HFFc6 (cell line): Measurements from ENCODE around the gene SUPT16H. TPM values are rescaled to one million over a fixed set of nuclear protein-coding genes. Genes with fewer than 3 reads are reported as not detected.

Experiments used
- DNase-seq: peaks from one replicate; pipeline ENCODE4 v3.0.0-alpha.2; 2018
- H3K27ac Mint-ChIP-seq: 2 replicates; pipeline ENCODE4 v1.8.0; 2020; ENCODE audit warnings: mild to moderate bottlenecking, mixed read lengths
- H3K27me3 Mint-ChIP-seq: 2 replicates; pipeline ENCODE4 v1.8.0; 2021; ENCODE audit warnings: mild to moderate bottlenecking, moderate library complexity, mixed read lengths; ENCODE audit not compliant: insufficient read depth
- H3K36me3 Mint-ChIP-seq: 2 replicates; pipeline ENCODE4 v1.8.0; 2021; ENCODE audit warnings: low read depth, mixed read lengths
- H3K4me1 Mint-ChIP-seq: 2 replicates; pipeline ENCODE4 v1.8.0; 2020; ENCODE audit warnings: low read depth, mixed read lengths
- H3K4me3 Mint-ChIP-seq: 2 replicates; pipeline ENCODE4 v1.8.0; 2020; ENCODE audit warnings: mild to moderate bottlenecking, moderate library complexity, mixed read lengths
- H3K9me3 Mint-ChIP-seq: 2 replicates; pipeline ENCODE4 v1.8.0; 2020; ENCODE audit warnings: mild to moderate bottlenecking, mixed read lengths
- CTCF ChIP-seq: fragments of 200-600 bp; sonication (generic); IDR thresholded peaks from 2 replicates; pipeline ENCODE4 v1.5.0; 2021; ENCODE audit warnings: antibody characterized with exemption, mild to moderate bottlenecking
- total RNA-seq, 6 experiments: library from RNA; stranded (reverse); fragmentation: NEBNext Ultra II Directional; extraction: Animal tissue kit (Norgen Biotek cat#: 25700); gene quantifications; 2 replicates in 1 of 6; 3 replicates in 5 of 6; pipeline ENCODE4 v1.2.3, GENCODE V29; 2021

SUPT16H gene
- total RNA-seq, 6 experiments from 2014 or later: 67.9 to 91.9 (median 86.2) TPM

GRCh38 chr14:21326972-21327371, 56.8 kb downstream of the SUPT16H start:
- H3K9me3 Mint-ChIP-seq: no peaks in the 10 kb centered on the region
- no peaks in the 10 kb centered on the region for H3K36me3 Mint-ChIP-seq
- H3K4me1 Mint-ChIP-seq: no peaks in the 10 kb centered on the region
- H3K27me3 Mint-ChIP-seq: peaks cover 36% of the 10 kb centered on the region
- DNase-seq: no peak
- TF ChIP-seq CTCF: no peak
- no peak overlapping the region for H3K4me3 Mint-ChIP-seq
- H3K27ac Mint-ChIP-seq: no peak overlapping the region

GRCh38 chr14:21322716-21323115, 61.1 kb downstream of the SUPT16H start:
- DNase-seq: no peak
- H3K27me3 Mint-ChIP-seq: peaks cover 54% of the 10 kb centered on the region
- no peaks in the 10 kb centered on the region for H3K36me3 Mint-ChIP-seq
- no peaks in the 10 kb centered on the region; the same call in 1 of the 2 replicates for H3K4me1 Mint-ChIP-seq
- H3K27ac Mint-ChIP-seq: no peak overlapping the region
- H3K4me3 Mint-ChIP-seq: no peak overlapping the region
- H3K9me3 Mint-ChIP-seq: no peaks in the 10 kb centered on the region
- no peak for TF ChIP-seq CTCF

- Mint-ChIP-seq H3K4me3 (no peak overlapping the region), H3K36me3 (no peaks in the 10 kb centered on the region), H3K4me1 (no peaks in the 10 kb centered on the region; the same call in 1 of the 2 replicates), H3K27me3 (peaks cover 54% of the 10 kb centered on the region), H3K27ac (no peak overlapping the region), H3K9me3 (no peaks in the 10 kb centered on the region)
- no peak for TF ChIP-seq CTCF
- DNase-seq: no peak
These were observed 62.9 kb downstream of the SUPT16H start for GRCh38 chr14:21320913-21321312.

DNA sequence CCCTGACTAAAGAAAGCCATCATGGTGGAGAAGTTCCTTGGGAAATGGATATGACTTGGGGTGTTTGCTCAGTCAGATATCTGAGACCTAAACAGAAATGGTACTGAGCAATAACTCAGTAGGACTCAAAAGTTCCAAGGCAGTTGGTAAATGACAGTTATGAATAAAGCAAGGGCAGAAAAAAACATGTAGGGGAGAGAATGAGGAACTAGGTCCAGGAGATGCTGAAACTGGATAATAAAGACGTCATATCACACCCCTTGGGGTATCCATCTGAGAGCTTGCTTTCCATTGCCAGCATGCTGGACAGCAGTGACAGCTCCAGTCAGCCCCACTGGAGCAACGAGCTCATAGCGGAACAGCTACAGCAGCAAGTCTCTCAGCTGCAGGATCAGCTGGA, 66.4 kb downstream of the SUPT16H start:
- Mint-ChIP-seq H3K9me3 (no peaks in the 10 kb centered on the region), H3K4me3 (no peak overlapping the region)
- no peak for TF ChIP-seq CTCF

GRCh38 chr14:21313512-21313911, 70.3 kb downstream of the SUPT16H start:
- Mint-ChIP-seq H3K27me3 (peaks cover 32% of the 10 kb centered on the region), H3K9me3 (no peaks in the 10 kb centered on the region), H3K36me3 (no peaks in the 10 kb centered on the region), H3K27ac (no peak overlapping the region), H3K4me3 (no peak overlapping the region), H3K4me1 (no peaks in the 10 kb centered on the region; the same call in 1 of the 2 replicates)
- DNase-seq: no peak
- no peak for TF ChIP-seq CTCF

More for the DNA sequence above, 66.4 kb downstream of the SUPT16H start:
- no peaks in the 10 kb centered on the region; the same call in 1 of the 2 replicates for H3K4me1 Mint-ChIP-seq
- H3K27me3 Mint-ChIP-seq: peaks cover 31% of the 10 kb centered on the region
- no peak overlapping the region for H3K27ac Mint-ChIP-seq
- no peaks in the 10 kb centered on the region for H3K36me3 Mint-ChIP-seq
- no peak for DNase-seq

- TF ChIP-seq CTCF: no peak
- no peak for DNase-seq
- H3K36me3 Mint-ChIP-seq: no peaks in the 10 kb centered on the region
- H3K27me3 Mint-ChIP-seq: peaks cover 25% of the 10 kb centered on the region
- no peaks in the 10 kb centered on the region; the same call in 1 of the 2 replicates for H3K4me1 Mint-ChIP-seq
- no peak overlapping the region for H3K4me3 Mint-ChIP-seq
- no peaks in the 10 kb centered on the region for H3K9me3 Mint-ChIP-seq
- H3K27ac Mint-ChIP-seq: no peak overlapping the region
These were observed 72.2 kb downstream of the SUPT16H start for GRCh38 chr14:21311614-21312013.
